Stimulated activated CD4-positive, alpha-beta T cell treated with anti-CD3 and anti-CD28 coated beads, Interleukin-15, amount 100 ng/mL, for 48 hours (primary cell): ENCODE data around the gene ZNF433.
"Not testable (repeated sequence)": the region's sequence is repeated elsewhere in the genome, so short reads cannot be mapped to it uniquely, and the experiment has no call there.

Experiments
- DNase-seq, 2 donors: peaks; one replicate each; pipeline ENCODE4 v3.0.0-alpha.2; 2020; ENCODE audit warnings: low read depth in 2 of 2

The ZNF433 gene

DNA sequence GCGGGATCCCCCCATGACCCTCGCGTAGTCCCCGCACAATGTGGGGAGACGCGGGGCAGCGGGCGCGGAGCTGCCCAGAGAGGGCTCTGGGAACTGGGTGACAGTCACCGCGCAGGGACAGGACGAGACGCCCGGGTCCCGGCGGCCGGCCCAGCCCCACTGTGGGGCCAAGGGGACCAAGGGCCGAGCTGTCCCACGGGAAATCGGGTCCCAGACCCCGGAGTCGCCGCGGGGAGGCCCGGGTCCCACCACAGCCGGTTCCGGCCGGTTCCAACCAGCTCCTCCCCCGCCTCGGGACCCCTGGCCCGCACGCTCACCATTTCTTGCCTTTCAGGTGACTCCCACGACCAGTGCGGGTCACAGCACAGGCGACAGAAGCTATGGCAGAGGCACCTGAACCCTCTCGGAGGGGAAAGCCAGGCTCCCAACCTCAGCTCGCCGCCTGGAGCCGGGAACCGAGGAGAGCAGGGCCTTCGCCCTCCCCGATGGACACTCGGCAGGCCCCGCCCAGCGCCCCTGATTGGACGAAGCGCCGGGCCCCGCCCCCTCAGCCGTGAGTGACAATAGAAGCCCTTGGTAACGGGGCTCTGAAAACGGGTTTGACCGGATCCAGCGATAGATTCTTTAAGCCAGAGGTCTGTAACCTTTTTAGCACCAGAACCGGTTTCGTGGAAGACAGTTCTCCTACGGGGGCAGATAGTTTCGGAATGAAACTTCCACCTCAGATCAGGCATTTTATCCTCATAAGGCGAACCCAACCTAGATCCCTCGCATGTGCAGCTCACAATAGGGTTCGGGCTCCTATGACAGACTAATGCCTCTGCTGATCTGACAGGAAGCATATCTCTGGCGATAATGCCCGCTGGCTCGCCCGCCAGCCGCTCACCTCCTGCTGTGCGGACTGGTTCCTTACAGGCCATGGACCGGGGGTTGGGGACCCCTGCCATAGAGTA lies at the start of gene ZNF433:
ZNF433 (minus strand) TSS at position 460 of the 953 bp plus-strand sequence; CDS start at position 320, 140 bp downstream.
- peak; percentile 49 to 62 for DNase-seq

DNA sequence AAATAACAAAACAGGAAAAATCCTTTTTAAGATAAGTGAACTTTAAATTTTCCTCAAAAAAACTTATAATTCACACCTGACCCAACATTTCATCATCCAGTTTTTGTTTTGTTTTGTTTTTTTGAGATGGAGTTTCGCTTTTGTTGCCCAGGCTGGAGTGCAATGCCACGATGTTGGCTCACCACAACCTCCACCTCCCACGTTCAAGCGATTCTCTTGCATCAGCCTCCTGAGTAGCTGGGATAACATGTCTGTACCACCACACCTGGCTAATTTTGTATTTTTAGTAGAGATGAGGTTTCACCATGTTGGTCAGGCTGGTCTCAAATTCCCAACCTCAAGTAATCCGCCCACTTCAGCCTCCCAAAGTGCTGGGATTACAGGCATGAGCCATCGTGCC lies 47.9 kb upstream of the ZNF433 start:
- not testable (repeated sequence) for DNase-seq

DNA sequence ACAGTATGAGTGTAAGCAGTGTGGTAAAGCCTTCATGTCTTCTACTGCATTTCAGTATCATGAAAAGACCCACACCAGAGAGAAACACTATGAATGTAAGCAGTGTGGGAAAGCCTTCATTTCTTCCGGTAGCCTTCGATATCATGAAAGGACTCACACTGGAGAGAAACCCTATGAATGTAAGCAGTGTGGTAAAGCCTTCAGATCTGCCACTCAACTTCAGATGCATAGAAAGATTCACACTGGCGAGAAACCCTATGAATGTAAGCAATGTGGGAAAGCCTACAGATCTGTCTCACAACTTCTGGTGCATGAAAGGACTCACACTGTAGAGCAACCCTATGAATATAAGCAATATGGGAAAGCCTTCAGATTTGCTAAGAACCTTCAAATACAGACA lies 41.9 kb upstream of the ZNF433 start:
- DNase-seq, result no peak

DNA sequence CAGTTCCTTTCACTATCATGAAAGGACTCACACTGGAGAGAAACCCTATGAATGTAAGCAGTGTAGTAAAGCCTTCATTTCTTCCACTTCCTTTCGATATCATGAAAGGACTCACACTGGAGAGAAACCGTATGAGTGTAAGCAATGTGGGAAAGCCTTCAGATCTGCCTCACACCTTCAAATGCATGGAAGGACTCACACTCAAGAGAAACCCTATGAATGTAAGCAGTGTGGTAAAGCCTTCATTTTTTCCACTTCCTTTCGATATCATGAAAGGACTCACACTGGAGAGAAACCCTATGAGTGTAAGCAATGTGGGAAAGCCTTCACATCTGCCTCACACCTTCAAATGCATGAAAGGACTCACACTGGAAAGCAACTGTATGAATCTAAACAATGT lies 40.9 kb upstream of the ZNF433 start:
- DNase-seq, result not testable (repeated sequence)

DNA sequence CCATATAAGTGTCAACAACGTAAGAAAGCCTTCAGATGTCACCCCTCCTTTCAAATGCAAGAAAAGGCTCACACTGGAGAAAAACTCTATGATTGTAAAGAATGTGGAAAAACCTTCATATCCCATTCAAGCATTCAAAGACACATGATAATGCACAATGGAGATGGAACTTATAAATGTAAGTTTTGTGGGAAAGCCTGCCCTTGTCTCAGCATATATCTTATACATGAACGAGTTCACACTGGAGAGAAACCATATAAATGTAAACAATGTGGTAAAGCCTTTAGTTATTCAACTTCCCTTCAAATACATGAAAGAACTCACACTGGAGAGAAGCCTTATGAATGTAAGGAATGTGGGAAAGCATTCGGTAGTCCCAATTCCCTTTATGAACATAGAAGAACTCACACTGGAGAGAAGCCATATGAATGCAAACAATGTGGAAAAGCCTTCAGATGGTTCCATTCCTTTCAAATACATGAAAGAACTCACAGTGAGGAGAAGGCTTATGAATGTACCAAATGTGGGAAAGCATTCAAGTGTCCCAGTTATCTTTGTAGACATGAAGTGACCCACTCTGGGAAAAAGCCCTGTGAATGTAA lies 40.2 kb upstream of the ZNF433 start:
- no peak for DNase-seq

DNA sequence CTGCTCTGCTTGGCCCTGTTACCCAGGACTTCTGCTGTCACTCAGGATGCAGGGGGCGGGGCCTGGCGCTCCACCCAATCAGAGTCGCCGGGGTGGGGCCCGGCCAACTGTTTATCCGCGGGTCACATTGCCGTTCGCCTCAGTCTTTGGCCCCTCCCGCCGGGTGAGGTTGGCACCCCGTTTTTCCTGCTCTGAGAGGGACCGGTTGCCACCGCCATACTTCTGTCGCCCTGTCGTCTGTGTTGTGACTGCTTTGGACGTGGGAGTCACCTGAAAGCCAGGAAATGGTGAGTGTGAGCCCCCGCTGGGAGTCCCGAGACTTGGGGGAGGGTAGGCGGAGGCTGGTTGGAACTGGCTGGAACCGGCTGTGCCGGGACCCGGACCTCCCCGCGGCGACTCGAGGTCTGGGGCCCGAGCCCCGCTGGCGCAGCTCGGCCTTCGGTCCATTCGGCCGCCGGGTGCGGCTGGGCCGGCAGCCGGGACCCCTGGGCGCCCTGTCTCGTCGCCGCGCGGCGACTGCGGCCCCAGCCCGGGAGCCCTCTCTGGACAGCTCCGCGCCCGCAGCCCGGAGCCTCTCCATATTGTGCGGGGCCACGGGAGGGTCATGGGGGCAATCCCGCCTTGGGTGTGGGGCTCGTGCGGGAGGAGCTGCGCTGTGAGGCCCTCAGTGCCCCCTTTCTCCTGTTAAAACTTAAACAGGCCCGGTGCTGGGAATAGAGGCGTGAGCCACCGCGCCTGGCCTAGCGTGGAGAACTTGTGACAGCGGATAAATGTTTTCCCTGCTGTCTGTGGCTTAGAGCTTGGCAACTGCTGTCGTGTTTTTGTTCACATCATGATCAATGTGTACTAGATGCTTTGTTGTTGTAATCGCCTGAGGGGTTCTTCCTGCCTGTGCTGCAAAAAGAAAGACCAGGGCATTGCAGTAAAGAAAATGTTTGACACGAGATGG lies 29.4 kb upstream of the ZNF433 start, which contains the start of gene ZNF844:
ZNF844 (plus strand) TSS at position 142 of the 949 bp plus-strand sequence; CDS start at position 285, 143 bp downstream.
- DNase-seq, result peak; percentile 65 to 78

DNA sequence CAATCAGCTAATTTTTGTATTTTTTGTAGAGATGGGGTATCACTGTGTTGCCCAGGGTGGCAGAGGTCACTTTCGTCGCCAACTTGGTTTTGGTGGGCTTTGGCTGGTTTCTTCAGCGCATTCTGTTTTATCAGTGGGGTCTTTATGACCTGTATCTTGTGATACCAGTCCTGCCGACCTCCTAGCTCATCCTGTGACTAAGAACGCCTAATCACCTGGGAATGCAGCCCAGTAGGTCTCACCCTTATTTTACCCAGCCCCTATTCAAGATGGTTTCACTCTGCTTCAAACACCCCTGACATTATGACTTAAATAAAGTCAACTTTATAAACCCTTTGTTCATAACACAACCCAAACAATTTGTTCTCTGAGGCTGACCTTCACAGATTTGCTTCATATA lies 20.3 kb upstream of the ZNF433 start:
- no peak for DNase-seq

DNA sequence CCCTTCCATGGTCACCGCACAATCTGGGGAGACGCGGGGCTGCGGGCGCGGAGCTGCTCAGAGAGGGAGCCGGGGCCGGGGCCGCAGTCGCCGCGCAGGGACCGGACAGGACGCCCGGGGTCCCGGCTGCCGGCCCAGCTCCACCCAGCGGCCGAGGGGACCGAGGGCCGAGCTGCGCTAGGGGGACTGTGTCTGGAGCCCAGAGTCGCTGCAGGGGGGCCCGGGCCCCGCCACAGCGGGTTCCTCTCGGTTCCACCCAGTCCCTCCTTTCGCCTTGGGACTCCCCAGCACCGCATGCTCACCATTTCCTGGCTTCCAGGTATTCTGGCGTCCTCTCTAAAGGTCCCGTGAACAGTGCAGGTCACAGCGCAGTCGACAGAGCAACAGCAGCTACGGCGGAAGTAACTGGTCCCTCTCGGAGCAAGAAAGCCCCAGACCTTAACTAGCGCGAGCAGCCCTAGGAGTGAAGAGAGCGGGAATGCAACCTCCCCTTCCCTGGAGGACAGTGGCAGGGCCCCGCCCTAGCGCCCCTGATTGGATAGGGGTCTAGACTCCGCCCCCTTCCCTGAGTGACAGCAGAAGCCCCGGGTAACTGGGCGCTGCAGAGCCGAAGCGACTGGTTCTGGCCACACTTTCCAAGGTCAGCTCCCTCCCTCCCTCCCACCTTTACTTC lies 17.2 kb upstream of the ZNF433 start, which contains the start of gene ZNF878:
ZNF878 (minus strand) TSS at position 465 of the 673 bp plus-strand sequence; CDS start at position 305, 160 bp downstream.
- DNase-seq, result peak; percentile 47 to 59

DNA sequence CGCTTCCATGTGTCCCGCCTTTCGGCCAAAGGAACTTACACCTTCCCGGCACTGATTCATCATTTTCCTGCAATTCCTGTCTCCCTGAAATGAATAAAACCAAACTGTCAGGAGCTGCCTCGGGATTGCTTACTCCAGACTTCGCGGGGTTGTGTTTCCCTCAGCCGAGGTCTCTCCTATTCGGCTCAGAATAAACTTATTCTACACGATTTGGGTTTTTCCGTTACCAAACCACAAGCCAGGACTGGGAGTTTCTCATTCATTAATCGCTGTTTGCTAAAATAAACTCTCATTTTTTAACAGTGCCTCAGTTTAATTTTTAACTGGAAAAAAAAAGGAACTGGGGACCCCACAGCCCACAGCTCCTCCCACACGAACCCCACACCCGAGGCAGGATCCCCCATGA lies 16.6 kb upstream of the ZNF433 start:
- DNase-seq, result no peak

DNA sequence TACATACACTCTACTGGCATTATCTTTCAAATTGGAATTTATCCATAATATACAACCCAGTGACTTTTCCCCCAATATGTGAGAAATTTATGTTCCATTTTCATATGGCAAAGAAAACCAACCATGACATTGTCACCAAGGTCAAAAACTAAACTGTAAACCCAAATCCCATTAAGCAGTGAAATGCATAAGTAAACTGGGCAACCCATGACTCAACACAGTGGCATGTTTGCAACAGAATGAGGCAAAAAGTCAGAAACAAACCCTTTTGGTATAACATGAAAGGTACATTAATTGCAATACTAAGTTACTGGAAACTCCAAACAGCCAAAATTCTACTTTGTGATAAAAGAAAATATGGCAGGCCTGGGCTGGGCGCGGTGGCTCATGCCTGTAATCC lies 12.4 kb upstream of the ZNF433 start:
- no peak for DNase-seq

DNA sequence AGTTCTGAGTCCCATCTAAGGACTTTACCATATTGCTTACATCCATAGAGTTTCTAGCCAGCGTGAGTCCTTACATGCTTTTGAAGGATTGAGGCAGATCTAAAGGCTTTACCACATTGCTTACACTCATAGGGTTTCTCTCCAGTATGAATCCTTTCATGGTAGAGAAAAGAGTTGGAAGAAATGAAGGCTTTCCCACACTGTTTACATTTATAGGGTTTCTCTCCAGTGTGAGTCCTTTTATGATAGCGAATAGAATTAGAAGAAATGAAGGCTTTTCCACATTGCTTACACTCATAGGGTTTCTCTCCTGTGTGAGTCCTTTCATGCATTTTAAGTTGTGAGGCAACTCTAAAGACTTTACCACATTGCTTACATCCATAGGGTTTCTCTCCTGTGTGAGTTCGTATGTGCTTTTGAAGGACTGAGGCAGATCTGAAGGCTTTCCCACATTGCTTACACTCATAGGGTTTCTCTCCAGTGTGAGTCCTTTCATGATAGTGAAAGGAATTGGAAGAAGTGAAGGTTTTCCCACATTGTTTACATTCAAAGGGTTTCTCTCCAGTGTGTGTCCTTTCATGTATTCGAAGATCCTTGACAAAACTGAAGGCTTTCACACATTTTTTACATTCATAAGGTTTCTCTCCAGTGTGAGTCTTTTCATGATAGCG lies 8.4 kb upstream of the ZNF433 start:
- DNase-seq, result no peak

DNA sequence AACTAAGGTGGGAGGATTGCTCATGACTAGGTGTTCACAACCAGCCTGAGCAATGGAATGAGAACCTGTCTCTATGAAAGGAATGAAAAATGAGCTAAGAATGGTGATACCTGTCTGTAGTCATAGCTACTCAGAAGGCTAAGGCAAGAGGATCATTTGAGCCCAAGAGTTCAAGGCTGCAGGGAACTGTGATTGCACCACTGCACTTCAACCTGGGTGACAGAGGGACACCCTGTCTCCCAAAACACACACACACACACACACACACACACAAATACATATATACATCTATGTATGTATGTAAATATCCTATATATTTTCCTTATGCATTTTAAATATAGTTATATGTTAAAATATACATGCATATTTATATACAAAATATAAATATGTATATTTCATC lies 7.4 kb upstream of the ZNF433 start:
- no peak for DNase-seq

DNA sequence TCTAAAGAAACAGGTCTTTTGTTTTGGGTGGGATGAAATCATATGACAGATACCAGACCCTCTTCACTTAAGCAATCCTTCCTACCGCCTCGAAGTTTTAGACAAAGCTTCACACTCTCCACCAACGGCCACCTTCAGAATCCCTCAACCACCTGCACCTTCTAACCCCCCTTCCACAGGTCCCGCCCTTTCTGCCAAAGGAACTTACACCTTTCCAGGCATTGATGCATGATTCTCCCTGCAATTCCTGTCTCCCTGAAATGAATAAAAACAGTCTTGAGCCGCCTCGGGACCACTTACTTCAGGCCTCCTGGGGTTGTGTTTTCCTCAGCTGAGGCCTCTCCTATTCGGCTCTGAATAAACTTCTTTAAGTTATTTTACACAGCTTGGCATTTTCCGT lies 859 bp downstream of the ZNF433 start:
- no peak for DNase-seq

DNA sequence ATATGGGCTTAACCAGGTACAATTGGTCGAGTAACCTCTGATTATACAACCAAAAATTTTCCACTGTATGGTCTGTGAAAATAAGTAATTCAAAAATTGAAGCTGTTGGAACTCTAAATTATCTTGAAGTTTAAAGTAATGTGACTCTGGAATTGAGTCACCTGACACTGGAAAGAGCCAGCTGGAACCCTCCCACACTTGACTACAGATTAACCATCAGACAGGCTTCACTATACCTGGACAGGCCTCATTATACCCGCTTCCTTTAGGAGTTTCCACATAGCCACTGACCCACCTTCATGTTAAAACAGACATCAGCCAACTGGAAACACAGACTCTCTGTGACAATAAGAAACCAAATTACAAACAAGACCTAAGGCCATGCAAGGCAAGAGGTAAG lies 1.3 kb downstream of the ZNF433 start:
- no peak for DNase-seq

DNA sequence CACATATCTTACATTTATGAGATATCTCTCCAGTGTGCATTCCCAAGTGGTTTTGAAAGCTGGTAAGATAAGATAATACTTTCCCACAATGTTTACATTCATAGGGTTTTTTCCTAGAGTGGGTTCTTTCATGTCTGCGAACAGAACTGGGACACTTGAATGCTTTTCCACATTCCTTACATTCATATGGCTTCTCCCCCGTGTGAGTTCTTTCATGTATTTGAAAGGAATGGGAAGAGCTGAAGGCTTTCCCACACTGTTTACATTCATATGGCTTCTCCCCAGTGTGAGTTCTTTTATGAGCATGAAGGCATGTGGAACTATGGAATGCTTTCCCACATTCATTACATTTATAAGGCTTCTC lies 19.7 kb downstream of the ZNF433 start:
- no peak for DNase-seq

DNA sequence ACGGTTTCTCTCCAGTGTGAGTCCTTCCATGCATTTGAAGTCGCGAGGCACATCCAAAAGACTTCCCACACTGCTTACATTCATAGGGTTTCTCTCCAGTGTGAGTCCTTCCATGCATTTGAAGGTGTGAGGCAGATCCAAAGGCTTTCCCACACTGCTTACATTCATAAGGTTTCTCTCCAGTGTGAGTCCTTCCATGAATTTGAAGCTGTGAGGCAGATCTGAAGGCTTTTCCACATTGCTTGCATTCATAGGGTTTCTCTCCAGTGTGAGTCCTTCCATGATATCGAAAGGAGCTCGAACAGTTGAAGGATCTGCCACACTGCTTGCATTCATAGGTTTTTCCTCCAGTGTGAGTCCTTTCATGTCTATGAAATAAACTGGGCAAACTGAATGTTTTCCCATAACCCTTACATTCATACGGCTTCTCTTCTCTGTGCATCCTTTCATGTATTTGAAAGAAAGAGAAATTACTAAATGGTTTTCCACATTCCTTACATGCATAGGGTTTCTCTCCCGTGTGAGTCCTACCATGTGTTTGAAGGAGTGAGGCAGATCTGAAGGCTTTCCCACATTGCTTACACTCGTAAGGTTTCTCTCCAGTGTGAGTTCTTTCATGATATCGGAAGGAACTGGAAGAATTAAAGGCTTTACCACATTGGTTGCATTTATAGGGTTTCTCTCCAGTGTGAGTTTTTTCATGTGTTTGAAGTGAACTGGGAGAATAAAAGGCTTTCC lies 20.3 kb downstream of the ZNF433 start:
- no peak for DNase-seq

DNA sequence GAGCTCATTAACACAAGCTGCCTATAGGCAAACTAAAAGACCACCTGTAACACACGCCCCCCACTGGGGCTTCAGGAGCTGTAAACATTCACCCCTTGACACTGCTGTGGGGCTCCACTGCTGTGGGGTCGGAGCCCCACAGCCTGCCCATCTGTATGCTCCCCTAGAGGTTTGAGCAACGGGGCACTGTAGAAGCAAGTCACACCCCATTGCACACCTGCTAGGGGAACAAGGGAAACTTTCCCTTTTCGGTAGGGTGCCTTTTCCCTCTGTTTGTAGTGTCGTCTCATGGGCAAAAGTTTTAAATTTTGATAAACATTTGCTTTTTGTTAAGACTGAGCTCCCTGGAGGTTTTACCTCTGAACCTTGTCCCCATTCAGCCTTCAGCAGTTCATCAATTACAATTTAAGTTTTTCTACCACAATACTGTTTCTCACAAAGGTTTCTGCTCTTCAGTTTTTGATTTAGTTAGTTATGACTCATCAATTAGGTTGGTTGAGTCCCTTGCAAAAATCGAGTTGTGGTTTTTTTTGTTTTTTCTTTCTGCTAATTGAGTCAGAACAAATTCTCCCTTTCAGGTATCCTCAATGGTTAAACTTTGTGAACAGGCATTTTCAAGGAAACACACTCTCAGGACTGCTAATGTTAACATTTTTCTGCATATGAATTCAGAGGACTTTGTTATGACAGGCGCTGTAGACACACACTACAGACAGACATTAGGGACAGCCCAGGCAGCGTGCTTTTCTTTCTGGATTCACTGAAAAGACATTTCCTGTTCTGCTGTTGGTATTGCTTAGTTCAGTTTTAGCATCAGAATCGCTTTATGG lies 35.1 kb downstream of the ZNF433 start:
- DNase-seq, result no peak

DNA sequence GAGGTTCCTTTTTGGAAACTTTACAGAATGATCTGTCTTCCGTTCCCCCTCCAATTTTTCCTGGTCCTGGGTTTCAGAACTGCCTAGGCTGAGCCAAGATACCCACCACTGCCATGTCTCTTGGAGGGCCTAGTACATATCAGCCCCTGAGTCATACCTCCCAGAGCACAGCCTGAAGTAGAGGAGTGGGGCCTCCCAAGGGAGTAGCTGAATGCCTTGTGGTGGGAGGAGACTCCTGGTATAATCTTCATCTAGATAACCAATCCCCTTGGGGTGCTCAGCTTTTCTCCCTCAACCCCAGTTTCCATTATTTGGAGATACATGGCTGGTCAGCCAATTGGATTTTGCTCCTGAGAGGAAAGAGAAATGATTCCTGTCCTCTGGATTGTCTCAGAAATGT lies 40.3 kb downstream of the ZNF433 start:
- DNase-seq, result no peak

DNA sequence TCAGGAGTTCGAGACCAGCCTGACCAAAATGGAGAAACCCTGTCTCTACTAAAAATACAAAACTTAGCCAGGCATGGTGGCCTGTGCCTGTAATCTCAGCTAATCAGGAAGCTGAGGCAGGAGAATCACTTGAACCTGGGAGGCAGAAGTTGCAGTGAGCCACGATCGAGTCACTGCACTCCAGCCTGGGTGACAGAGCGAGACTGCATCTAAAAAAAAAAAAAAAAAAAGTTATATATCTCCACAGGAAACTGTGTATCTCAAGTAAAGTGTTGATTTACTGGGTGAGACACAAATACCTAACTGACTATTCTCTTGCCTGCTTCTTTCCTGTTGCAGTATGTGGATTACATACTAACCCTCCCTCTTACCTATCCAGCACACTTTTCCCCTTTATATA lies 43.6 kb downstream of the ZNF433 start:
- DNase-seq, result not testable (repeated sequence)
